ENCODE data around the gene VWC2. TPM values are rescaled to one million over a fixed set of nuclear protein-coding genes. Genes with fewer than 3 reads are reported as not detected.

The VWC2 gene
- total RNA-seq, 4 donors from 2014 or later: under 0.01 to 0.22 (median 0.18) TPM

DNA sequence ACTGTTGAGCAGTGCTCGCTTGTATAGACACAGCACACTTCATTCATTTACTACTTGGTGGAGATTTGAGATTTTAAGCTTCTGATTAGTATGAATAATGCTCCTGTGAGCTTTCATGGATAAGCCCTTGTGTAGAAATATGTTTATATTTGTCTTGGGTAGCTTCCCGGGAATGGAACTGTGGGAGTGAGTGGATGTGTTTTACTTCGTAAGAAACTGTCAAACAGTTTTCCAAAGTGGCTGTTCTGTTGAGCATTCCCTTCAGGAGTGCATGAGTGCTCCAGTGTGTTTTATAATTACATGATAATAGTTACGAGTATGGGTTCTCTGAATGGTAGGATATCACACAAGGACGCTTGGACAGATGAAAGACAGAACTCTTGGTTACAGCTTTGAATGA lies 49.4 kb downstream of the VWC2 start:
- TF ChIP-seq, protein P1, sequence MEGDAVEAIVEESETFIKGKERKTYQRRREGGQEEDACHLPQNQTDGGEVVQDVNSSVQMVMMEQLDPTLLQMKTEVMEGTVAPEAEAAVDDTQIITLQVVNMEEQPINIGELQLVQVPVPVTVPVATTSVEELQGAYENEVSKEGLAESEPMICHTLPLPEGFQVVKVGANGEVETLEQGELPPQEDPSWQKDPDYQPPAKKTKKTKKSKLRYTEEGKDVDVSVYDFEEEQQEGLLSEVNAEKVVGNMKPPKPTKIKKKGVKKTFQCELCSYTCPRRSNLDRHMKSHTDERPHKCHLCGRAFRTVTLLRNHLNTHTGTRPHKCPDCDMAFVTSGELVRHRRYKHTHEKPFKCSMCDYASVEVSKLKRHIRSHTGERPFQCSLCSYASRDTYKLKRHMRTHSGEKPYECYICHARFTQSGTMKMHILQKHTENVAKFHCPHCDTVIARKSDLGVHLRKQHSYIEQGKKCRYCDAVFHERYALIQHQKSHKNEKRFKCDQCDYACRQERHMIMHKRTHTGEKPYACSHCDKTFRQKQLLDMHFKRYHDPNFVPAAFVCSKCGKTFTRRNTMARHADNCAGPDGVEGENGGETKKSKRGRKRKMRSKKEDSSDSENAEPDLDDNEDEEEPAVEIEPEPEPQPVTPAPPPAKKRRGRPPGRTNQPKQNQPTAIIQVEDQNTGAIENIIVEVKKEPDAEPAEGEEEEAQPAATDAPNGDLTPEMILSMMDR (IDR thresholded peaks at IDR 0.05; ENCODE audit: low read depth): no peak

DNA sequence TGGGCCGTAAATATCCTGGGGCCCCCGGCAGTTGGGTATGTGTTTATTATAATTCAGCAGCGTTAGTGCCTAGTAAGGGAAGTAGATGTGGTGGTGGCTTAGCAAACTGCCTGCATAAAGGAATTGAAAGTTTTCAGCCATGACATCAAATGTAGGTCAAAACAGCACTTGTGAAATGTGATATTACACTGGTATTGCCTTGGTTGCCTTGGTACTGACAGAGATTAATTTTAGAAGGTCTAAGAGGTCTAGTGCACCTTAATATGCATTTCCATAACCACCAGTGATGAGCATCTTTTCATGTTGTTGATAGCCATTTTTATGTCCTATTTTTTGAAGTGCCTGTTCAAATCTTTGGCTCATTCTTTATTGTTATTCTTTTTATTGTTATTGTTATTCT lies 50.1 kb downstream of the VWC2 start:
- TF ChIP-seq, protein P1 (IDR thresholded peaks at IDR 0.05; ENCODE audit: low read depth): no peak

DNA sequence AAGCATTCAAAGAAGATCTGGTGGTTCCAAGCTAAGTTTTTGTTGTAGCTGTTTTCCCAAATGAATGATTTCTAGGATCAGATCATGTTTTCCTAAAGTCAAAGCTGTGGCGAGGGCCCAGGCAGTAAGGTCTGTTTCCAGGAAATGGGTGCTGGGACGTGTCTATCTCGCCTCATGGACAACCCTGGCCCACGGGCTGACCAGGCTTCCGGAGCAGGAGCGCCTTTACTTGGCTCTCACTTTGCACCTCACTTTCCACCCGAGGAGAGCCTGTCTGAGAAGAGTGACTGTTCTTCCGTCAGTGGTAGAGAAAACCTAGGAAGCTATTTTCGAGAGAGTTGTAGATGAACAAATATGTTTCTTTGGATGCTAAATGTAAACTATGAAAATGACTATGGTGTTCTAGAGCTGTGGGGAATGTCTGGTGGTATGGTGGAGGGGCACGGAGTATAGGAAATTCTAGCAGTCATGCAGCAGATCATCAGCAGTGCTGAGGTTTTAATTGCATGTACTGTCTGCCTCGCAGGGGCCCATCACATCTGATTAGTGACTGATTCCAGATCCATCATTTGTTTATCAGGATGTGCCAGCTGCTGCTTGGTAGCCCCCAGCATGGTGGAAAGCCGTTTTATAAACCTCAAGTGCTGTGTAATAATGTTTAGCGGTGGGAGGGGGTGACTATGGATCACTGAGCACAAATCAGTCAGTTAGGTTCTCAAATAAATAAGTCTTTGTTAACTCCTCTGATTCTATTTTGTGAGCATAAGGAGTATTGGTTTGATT lies 66.6 kb downstream of the VWC2 start:
- TF ChIP-seq, protein P1 (IDR thresholded peaks at IDR 0.05; ENCODE audit: low read depth): no peak

DNA sequence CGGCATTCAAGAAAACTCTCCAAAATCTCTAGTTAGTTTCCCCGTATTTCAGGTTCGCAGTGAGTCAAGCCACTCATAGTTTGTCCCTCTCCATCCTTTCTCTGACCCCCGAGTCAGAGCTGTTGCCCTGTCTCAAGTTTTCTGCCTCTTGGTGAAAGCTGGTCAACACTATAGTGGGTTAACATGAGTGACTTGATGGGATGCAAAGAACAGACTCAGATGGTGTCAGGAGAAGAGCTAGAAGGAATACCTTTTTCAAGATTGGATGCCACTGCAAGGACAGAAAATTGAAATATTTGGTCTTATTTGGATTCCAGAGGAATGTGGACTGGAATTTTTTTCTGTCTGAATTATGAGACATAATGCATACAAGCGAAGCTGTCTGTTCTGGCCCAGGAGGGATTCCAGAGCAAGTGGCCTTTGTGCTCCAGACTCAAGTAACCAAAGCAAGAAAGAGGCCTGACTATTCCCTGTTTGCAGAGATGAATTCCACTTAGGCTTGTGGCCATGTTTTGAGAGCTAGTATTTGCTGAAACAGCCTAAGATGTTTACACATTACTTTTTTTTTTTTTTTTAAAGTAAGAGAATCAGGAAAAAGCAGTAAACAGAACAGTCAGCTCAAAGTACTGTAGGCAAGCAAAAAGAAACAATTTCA lies 67.4 kb downstream of the VWC2 start:
- TF ChIP-seq, protein P1 (IDR thresholded peaks at IDR 0.05; ENCODE audit: low read depth): no peak

DNA sequence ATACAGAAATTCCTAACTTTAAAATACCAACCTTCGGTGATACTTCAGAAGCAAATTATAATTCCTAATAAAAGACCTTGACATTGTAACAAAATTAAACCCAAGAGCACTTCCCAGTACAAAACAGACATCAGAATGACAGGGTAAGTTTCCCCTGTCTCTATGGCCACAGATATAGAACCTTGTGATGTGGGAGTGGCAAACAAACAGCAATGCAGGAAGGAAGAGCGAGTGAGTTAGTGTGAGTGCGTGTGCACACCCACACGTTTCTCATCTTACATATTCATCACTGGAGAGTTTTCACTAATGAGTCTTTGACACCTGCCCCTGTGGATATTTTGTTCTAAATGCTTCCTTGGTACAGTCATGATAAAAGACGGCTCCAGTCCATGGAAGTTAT lies 72.2 kb downstream of the VWC2 start:
- TF ChIP-seq, protein P1 (IDR thresholded peaks at IDR 0.05; ENCODE audit: low read depth): no peak

DNA sequence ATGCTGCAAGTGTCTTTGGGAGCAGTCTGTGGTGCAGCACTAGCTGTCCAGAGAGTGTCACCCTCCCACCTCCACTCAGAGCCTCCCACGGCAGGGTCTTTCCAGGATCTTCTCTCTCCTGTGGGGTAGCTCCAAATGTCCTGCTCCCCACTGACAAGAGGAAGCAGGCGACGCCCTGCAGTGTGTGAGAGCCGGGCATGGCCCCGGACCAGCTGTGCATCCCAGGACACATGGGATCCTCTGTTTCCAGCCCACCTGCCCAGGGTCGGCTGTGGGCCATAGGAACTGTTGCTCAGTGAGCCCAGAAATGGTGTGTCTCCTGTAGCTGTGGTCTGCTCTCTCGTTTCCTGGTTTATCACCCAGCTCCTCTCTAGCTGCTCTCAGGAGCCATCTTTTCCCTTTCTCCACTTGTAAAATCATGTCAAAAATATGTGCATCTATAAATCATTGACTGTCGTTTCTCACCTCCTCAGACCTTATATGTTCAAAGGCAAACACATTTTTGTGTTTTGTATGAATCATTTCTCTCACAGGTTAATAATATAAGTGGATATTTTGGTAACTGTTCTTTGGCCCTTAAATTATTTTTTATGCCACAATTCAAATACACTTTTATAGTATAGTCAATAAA lies 74.9 kb downstream of the VWC2 start:
- TF ChIP-seq, protein P1 (IDR thresholded peaks at IDR 0.05; ENCODE audit: low read depth): no peak
